ENCODE results near the gene STXBP5. TPM values are rescaled to one million over a fixed set of nuclear protein-coding genes. Genes with fewer than 3 reads are reported as not detected.
A peak's percentile ranks its signal among the peaks of the same experiment; 100 is the strongest.

The STXBP5 gene
- polyA plus RNA-seq, 1 donor (not counting 4 experiments of a cell fraction or from before 2014, with no cell fraction given) = 19.4 TPM

DNA sequence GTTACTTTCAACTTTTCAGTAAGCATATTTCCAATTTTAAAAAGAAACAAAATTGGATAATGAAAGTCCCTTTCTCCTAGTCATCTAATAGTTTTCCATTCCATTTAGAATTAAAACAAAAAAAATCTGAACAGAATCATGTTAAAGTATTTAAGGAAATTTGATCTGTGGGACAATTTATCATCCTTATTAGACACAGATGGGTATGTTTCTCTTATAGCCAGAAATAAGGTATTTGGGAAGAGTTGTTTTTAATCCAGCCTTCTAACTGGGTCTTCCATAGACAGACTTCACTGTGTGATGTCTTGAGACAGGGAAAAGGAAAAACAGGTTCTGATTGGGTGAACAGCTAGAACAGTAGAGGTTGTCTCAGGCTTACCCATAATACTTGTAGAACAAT lies 39.5 kb upstream of the STXBP5 start:
- FAIRE-seq = no peak
- no peaks in the 10 kb centered on the region for H3K27me3 ChIP-seq (ENCODE audit: control insufficient read depth, extremely low read depth, insufficient read depth, low read length)
- H3K4me2 ChIP-seq (ENCODE audit: control insufficient read depth, extremely low read depth, insufficient read depth, low read depth, low read length) = no peak overlapping the region
- no peaks in the 10 kb centered on the region for H4K20me1 ChIP-seq (ENCODE audit: control insufficient read depth, extremely low read depth, insufficient read depth, low read length)
- no peak overlapping the region for H3K4me3 ChIP-seq (ENCODE audit: control insufficient read depth in 2 of 3, extremely low read depth in 1 of 3, insufficient read depth in 2 of 3, low read depth in 1 of 3, low read length in 3 of 3)
- dilution Hi-C loops (cut with MboI; ENCODE audit: extremely low pct_ligation_motif_present, low sequenced_read_pairs) = no loop called here
- H3K36me3 ChIP-seq (ENCODE audit: control insufficient read depth in 2 of 2, extremely low read depth in 1 of 2, insufficient read depth in 2 of 2, low read length in 2 of 2) = no peaks in the 10 kb centered on the region
- no peaks in the 10 kb centered on the region for H3K9me3 ChIP-seq (ENCODE audit: control insufficient read depth, low read depth, low read length)
- no peaks in the 10 kb centered on the region for H3K9me1 ChIP-seq (ENCODE audit: control insufficient read depth, extremely low read depth, insufficient read depth, low read length)
- no peak for TF ChIP-seq EZH2 (IDR thresholded peaks at IDR 0.05; ENCODE audit: low read length)
- TF ChIP-seq, protein P1, sequence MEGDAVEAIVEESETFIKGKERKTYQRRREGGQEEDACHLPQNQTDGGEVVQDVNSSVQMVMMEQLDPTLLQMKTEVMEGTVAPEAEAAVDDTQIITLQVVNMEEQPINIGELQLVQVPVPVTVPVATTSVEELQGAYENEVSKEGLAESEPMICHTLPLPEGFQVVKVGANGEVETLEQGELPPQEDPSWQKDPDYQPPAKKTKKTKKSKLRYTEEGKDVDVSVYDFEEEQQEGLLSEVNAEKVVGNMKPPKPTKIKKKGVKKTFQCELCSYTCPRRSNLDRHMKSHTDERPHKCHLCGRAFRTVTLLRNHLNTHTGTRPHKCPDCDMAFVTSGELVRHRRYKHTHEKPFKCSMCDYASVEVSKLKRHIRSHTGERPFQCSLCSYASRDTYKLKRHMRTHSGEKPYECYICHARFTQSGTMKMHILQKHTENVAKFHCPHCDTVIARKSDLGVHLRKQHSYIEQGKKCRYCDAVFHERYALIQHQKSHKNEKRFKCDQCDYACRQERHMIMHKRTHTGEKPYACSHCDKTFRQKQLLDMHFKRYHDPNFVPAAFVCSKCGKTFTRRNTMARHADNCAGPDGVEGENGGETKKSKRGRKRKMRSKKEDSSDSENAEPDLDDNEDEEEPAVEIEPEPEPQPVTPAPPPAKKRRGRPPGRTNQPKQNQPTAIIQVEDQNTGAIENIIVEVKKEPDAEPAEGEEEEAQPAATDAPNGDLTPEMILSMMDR (optimal IDR thresholded peaks at IDR 0.05 in 1 of 3, IDR thresholded peaks at IDR 0.05 in 1 of 3, conservative IDR thresholded peaks at IDR 0.05 in 1 of 3; ENCODE audit: extremely low read depth in 1 of 3, insufficient read depth in 2 of 3, low read length in 3 of 3) = no peak
- peaks cover 6% of the 10 kb centered on the region for H3K4me1 ChIP-seq (ENCODE audit: control insufficient read depth, extremely low read depth, insufficient read depth, low read length)
- DNase-seq (ENCODE audit: low read depth, low spot score) = no peak
- H2AFZ ChIP-seq (ENCODE audit: control insufficient read depth, low read length) = no peak overlapping the region
- no peak overlapping the region for H3K9ac ChIP-seq (ENCODE audit: control insufficient read depth, extremely low read depth, insufficient read depth, low read length)
- no peaks in the 10 kb centered on the region for H3K79me2 ChIP-seq (ENCODE audit: control insufficient read depth, insufficient read depth, low read length)
- no peak overlapping the region for H3K27ac ChIP-seq (ENCODE audit: control insufficient read depth, insufficient read depth, low read length)

DNA sequence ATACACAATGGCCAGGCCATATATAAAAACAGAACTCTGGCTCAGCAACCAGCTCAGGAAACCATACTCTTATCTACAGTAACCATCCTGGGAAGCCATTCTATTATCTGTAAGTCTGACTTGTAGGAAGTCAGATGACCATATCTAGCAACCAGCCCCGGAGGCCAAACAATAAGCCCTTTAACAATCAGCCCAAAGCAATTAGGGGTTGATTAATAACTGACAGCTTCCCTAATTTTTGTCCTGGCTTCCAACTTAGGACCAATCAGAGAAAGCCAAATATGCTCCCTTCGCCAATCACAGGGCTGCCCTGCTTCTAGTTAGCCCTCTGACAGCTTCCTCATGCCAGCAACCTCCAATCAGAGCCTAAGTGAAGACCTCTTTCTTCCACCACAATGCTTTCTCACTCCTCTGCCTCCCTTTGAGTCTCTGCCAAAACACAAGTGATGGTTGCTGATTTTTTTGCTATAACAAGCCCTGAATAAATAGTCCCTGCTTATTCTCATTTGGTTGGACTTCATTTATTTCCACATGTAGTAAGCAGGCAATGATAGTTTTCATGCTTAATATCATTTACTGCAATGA lies 37.8 kb upstream of the STXBP5 start:
- H2AFZ ChIP-seq (ENCODE audit: control insufficient read depth, low read length) = no peak overlapping the region
- DNase-seq (ENCODE audit: low read depth, low spot score) = no peak
- no peaks in the 10 kb centered on the region for H3K9me3 ChIP-seq (ENCODE audit: control insufficient read depth, low read depth, low read length)
- no peak overlapping the region for H3K4me3 ChIP-seq (ENCODE audit: control insufficient read depth in 2 of 3, extremely low read depth in 1 of 3, insufficient read depth in 2 of 3, low read depth in 1 of 3, low read length in 3 of 3)
- no peak overlapping the region for H3K4me2 ChIP-seq (ENCODE audit: control insufficient read depth, extremely low read depth, insufficient read depth, low read depth, low read length)
- no peak overlapping the region for H3K9ac ChIP-seq (ENCODE audit: control insufficient read depth, extremely low read depth, insufficient read depth, low read length)
- dilution Hi-C loops (cut with MboI; ENCODE audit: extremely low pct_ligation_motif_present, low sequenced_read_pairs) = no loop called here
- no peaks in the 10 kb centered on the region for H3K36me3 ChIP-seq (ENCODE audit: control insufficient read depth in 2 of 2, extremely low read depth in 1 of 2, insufficient read depth in 2 of 2, low read length in 2 of 2)
- peaks cover 18% of the 10 kb centered on the region for H3K4me1 ChIP-seq (ENCODE audit: control insufficient read depth, extremely low read depth, insufficient read depth, low read length)
- H3K9me1 ChIP-seq (ENCODE audit: control insufficient read depth, extremely low read depth, insufficient read depth, low read length) = no peaks in the 10 kb centered on the region
- TF ChIP-seq, protein P1 (optimal IDR thresholded peaks at IDR 0.05 in 1 of 3, IDR thresholded peaks at IDR 0.05 in 1 of 3, conservative IDR thresholded peaks at IDR 0.05 in 1 of 3; ENCODE audit: extremely low read depth in 1 of 3, insufficient read depth in 2 of 3, low read length in 3 of 3) = no peak
- TF ChIP-seq EZH2 (IDR thresholded peaks at IDR 0.05; ENCODE audit: low read length) = no peak
- peak; percentile 58 for FAIRE-seq
- H3K27me3 ChIP-seq (ENCODE audit: control insufficient read depth, extremely low read depth, insufficient read depth, low read length) = no peaks in the 10 kb centered on the region
- no peak overlapping the region for H3K27ac ChIP-seq (ENCODE audit: control insufficient read depth, insufficient read depth, low read length)
- no peaks in the 10 kb centered on the region for H4K20me1 ChIP-seq (ENCODE audit: control insufficient read depth, extremely low read depth, insufficient read depth, low read length)
- no peaks in the 10 kb centered on the region for H3K79me2 ChIP-seq (ENCODE audit: control insufficient read depth, insufficient read depth, low read length)
